Germinal center (tissue), 1 donor: ENCODE measurements around the gene CRY1.
"Not testable (repeated sequence)": the region's sequence is repeated elsewhere in the genome, so short reads cannot be mapped to it uniquely, and the experiment has no call there.

Experiments
- DNase-seq: peaks from one replicate; pipeline ENCODE4 v3.0.0; 2012; ENCODE audit warnings: mixed read lengths, low spot score

Gene CRY1

DNA sequence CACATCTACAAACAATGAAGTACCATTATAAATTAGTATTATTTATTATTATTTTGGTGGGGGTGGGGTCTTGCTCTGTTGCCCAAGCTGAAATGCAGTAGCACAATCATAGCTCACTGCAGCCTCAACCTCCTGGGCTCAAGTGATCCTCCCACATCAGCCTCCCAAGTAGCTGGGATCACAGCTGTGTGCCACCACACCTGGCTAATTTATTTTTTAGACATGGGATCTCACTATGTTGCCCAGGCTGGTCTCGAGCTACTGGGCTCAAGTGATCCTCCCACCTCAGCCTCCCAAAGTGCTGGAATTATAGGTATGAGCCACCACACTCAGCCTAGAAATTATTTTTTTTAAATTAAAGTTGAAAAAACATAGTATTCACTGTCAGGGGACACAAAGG is 15.0 kb upstream of the CRY1 start:
- not testable (repeated sequence) for DNase-seq

DNA sequence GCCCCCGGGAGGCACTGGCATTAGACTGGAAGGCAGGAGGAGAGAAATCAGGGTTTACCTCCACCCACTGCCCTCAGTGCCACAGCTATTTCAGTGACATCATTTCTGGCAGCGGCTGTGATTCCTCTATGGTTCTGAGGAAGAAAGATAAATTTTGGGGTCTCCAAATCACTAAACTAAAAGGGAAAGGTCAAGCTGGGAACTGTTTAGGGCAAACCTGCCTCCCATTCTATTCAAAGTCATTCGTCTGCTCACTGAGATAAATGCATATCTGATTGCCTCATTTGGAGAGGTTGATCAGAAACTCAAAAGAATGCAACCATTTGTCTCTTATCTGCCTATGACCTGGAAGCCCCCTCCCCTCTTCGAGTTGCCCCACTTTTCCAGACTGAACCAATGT is 14.0 kb upstream of the CRY1 start:
- DNase-seq: no peak

DNA sequence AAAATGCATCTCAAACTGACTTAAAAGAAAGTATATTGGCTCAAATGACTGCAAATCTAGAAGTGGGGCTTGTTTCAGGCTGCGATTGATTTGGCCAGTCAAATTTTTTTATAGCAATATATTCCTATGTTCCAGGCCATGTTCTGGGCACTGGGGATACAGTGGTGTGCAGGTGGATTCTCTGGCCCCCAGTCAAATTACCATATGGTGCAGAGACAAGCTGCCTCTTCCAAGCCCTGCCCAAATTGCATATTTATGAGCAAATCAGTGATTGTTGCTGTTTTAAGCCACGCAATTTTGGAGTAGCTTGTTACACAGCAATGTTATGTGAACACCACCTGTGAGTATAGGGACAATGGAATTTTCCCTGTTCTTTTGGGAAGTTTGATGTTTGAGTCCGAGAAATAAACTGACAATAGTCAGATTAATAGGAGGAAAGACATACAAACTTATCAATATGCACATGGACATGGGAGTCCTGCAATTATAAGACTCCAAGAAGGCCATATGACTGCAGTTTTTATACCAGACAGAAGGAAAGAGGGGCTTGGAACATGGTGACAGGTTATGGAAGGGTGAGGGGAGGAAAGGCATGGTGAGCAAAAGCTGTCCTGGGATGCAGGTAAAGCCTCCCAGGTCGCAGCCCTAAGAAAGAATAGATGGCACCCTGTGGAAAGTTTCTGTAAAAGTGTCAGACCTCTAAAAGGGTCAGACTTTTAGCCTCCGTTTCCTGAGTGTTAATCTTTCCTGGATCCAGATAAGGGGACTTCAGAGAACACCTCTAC is 13.1 kb upstream of the CRY1 start:
- DNase-seq: no peak

DNA sequence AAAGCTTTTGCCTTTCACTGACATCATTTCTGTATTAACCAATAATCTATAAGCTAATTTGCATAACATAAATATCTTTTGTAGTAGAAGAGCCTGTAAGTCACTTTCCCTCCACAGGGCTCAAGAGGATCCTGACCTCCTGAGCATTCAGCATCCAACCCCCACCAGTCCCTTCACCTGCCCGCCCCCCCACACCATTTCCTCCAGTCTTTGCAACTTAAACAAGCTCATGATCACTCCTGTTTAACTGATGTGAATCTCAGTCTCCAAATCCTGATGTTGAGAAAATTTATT is 12.0 kb upstream of the CRY1 start:
- DNase-seq: no peak

GRCh38 chr12:107103516-107103915 is 10.2 kb upstream of the CRY1 start:
- DNase-seq: no peak

- DNase-seq: no peak
Measured at GRCh38 chr12:107103097-107103496, 9.7 kb upstream of the CRY1 start.

GRCh38 chr12:107102294-107102693 is 8.9 kb upstream of the CRY1 start:
- DNase-seq: no peak

DNA sequence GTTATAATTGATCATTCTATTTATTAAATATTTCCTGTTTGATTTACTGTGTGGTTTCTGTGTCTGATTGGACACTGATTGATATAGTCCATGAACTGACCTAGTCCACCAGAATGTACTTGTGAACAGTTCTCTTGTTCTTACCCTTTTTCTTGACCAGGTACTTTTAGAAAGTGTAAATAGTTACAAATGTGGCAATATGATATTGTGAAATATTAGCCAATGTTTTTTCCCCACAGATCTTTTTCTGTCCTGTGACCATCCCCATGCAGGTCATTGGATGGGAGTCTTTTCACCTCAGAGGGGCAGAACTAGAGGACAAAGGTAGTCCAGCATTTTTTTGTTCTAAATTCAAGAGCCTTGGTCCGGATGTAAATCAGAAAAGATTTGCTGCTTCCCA is 8.3 kb upstream of the CRY1 start:
- DNase-seq: no peak

- DNase-seq: no peak
Measured at GRCh38 chr12:107099917-107100316, 6.6 kb upstream of the CRY1 start.

DNA sequence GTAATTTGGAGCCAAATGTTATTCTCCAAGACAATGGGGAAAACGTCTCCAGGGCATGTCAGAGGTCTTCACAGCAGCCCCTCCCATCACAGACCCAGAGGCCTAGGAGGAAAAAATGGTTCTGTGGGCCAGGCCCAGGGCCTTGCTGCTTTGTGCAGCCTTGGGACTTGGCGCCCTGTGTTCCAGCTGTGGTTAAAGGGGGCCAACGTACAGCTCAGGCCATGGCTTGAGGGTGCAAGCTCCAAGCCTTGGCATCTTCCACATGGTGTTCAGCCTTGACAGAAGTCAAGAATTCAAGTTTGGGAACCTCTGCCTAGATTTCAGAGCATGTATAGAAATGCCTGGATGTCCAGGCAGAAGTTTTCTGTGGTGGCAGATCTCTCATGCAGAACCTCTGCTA is 3.2 kb upstream of the CRY1 start:
- no peak for DNase-seq

DNA sequence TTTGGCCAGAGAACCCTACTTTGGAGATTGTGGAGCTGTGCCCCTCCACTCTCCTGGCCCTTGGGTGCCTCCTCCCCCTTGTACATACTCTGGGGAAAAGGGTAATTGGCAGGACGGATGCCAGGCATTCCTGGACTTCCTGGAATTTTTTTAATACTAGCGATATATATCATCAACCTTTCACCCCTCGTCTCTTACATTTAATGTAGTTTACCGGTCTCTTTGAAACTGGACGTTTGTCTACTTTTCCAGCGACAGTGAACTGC is 767 bp upstream of the CRY1 start:
- no peak for DNase-seq

DNA sequence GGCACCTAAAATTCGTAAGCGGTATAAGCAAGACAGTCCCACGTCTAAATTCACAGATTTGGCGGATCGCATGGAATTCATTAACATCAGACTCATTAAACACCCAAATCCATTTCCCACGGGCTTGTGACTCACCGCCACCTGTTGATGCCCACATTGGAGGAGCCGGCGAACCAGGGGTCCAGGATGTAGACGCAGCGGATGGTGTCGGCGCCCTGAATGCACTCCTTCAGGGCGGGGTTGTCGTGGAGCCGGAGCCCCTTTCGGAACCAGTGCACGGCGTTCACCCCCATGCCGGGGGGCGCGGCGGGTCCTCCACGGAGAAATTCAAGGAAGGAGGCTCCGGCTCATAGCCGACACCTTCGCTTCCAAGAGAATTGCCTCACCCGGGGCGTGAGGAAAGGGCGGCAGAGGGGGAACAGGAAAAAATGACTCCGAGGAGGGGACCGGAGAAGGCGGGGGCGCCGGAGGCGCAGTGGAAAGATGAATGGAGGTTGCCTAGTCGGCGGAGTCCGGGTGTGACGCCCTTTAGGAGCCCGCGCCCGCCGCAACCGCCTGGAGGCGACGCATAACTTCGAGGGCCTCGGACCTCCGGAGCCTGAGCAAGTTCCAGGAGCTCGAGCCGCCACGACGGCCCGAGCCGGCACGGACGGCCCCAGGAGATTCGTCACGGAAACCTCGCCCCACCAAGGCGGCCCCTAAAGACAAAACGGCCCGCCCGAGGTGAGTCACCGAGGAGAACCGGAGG is 506 bp downstream of the CRY1 start:
- no peak for DNase-seq

- DNase-seq: peak; percentile 52
Measured at GRCh38 chr12:107091989-107092641, 1.2 kb downstream of the CRY1 start.

GRCh38 chr12:107091381-107091780 is 2.0 kb downstream of the CRY1 start:
- no peak for DNase-seq

DNA sequence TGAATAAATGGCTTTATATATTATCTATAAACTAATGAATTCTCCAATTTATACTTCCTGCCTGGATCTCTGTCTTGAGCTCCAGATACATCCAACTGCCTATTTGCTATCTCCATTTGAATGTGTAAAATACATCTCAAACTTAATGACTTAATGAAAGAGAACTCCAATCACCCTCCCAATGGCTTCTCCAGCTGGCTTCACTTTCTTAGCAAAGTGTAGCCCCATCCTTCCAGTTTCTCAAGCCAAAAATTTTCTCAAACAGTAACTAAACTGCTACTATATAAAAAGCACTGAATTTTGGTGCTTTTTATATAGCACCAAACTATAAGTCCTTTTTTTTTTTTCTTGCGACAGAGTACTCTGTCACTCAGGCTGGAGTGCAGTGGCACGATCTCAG is 2.6 kb downstream of the CRY1 start:
- no peak for DNase-seq

- DNase-seq: no peak
Measured at GRCh38 chr12:107088912-107089311, 4.4 kb downstream of the CRY1 start.

DNA sequence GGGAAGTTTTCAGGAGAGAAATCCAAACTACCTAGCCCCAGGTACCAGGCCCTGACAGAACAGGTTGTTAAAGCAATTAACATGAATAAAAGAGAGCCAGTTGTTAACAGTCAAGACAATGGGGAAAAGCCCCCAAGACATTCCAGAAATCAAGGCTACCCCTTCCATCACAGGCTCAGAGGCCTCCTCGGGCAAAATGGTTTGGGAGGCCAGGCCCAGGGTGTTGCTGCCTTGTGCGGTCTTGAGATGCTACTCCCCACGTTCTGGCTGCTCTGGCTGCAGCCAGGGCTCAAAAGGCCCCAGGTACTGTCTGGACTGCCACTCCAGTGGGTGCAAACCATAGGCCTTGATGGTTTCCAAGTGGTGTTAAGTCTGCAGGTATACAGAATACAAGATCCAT is 7.0 kb downstream of the CRY1 start:
- DNase-seq: no peak

DNA sequence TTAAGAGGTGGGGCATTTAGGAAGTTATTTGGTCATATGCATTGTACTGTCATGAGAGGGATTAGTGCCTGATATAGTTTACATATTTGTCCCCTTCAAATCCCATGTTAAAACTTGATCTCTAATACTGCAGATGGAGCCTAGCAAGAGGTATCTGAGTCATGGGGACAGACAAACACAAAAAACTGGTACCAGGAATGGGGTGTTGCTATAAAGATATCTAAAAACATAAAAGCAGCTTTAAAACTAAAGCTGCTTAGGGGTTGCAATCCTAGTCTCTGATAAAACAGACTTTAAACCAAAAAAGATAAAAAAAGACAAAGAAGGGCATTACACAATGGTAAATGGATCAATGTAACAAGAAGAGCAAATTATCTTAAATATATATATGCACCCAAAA is 11.6 kb downstream of the CRY1 start:
- DNase-seq: no peak

- DNase-seq: no peak
Measured at GRCh38 chr12:107080299-107080698, 13.1 kb downstream of the CRY1 start.

DNA sequence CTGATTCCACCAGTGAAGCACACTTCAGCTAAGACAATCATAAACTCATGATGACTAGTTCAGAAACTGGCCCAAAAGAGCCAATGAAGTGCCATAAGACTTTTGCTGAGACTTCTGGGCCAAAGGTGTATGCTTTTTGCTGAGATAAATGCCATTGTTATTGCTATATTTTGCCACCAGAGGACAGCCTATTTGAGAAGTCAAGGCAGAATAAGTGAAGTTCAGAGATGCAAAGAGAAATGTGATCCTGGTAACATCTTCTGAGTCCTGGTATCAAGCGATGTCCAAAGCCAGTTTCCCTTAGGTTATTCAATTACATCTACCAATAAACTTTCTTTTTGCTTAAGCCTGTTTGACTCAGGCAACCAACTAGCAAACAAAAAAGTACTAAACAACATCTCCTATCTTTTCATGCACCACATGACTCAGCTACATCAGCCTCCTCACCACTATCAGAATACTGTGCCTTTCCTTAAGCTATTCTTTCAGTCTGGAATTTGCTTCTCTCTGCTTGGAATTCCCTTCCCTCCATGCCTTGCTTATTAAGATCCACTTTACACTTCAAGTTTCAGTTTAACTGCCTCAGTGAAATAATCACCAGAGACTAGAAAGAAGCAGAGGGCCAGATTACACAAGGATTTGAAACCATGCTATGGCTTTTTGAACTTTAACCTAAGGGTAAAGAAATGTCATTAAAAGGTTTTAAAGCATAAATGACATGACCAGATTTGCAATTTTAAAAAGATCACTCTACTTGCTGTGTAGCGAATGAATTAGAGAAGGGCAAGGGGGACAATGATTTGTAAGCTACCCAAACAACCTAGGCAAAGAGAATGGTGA is 14.0 kb downstream of the CRY1 start:
- no peak for DNase-seq

DNA sequence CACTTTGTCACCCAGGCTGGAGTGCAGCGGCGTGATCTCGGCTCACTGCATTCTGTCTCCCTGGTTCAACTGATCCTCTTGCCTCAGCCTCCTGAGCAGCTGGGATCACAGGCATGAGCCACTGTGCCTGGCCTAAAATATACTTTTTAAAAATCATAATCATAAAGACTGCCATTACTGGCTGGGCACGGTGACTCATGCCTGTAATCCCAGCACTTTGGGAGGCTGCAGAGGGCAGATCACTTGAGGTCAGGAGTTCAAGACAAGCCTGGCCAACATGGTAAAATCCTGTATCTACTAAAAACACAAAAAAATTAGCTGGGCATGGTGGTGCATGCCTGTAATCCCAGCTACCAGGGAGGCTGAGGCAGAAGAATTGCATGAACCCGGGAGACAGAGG is 20.1 kb downstream of the CRY1 start:
- not testable (repeated sequence) for DNase-seq

- no peak for DNase-seq
Measured at GRCh38 chr12:107066691-107067090, 26.7 kb downstream of the CRY1 start.

DNA sequence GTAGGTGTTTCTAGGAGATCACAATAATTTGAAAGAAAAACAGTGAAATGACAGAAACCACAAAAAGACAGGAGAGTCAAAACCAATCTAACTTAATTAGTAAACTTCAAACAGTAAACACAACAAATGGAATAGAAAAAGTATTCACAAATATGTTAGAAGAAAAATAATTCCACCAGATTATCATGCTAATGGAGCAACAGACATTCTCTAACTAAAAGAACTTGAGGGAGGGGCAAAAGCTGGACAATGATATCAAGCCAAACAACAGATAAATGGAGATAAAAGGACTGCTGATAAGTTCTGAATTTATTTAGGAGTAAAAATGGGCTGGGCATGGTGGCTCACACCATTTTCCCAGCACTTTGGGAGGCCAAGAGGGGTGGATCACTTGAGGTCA is 28.7 kb downstream of the CRY1 start:
- DNase-seq: no peak
